NCI-H1105 (cell line): ENCODE measurements around the gene ADRA2C.

Experiments
- DNase-seq: peaks from one replicate; lab custom pipeline; 2025; lab: John Stamatoyannopoulos, UW

Gene ADRA2C

GRCh38 chr4:3733195-3733594, 33.0 kb upstream of the ADRA2C start:
- no peak for DNase-seq

GRCh38 chr4:3735196-3735595, 31.0 kb upstream of the ADRA2C start:
- DNase-seq, result no peak

GRCh38 chr4:3736290-3736689, 29.9 kb upstream of the ADRA2C start:
- DNase-seq, result no peak

- DNase-seq, result no peak
Observed at GRCh38 chr4:3736806-3737205, 29.4 kb upstream of the ADRA2C start.

- no peak for DNase-seq
Observed at GRCh38 chr4:3739577-3739976, 26.6 kb upstream of the ADRA2C start.

- DNase-seq, result no peak
Observed at GRCh38 chr4:3740256-3740655, 25.9 kb upstream of the ADRA2C start.

- no peak for DNase-seq
Observed at GRCh38 chr4:3741217-3742011, 24.8 kb upstream of the ADRA2C start.

GRCh38 chr4:3742610-3743009, 23.6 kb upstream of the ADRA2C start:
- no peak for DNase-seq

GRCh38 chr4:3744232-3744631, 22.0 kb upstream of the ADRA2C start:
- DNase-seq, result no peak

GRCh38 chr4:3744901-3745300, 21.3 kb upstream of the ADRA2C start:
- DNase-seq, result no peak

- DNase-seq, result no peak
Observed at GRCh38 chr4:3745886-3746656, 20.1 kb upstream of the ADRA2C start.

GRCh38 chr4:3746701-3747580, 19.2 kb upstream of the ADRA2C start:
- DNase-seq, result no peak

- DNase-seq, result no peak
Observed at GRCh38 chr4:3747581-3747904, 18.6 kb upstream of the ADRA2C start.

GRCh38 chr4:3748136-3748898, 17.9 kb upstream of the ADRA2C start:
- no peak for DNase-seq

- no peak for DNase-seq
Observed at GRCh38 chr4:3749081-3749480, 17.1 kb upstream of the ADRA2C start.

GRCh38 chr4:3750334-3750733, 15.9 kb upstream of the ADRA2C start:
- DNase-seq, result no peak

GRCh38 chr4:3752022-3752421, 14.2 kb upstream of the ADRA2C start:
- no peak for DNase-seq

- no peak for DNase-seq
Observed at GRCh38 chr4:3753726-3754412, 12.3 kb upstream of the ADRA2C start.

- DNase-seq, result no peak
Observed at GRCh38 chr4:3756343-3757059, 9.7 kb upstream of the ADRA2C start.

- DNase-seq, result no peak
Observed at GRCh38 chr4:3759236-3759635, 6.9 kb upstream of the ADRA2C start.

GRCh38 chr4:3760346-3760745, 5.8 kb upstream of the ADRA2C start:
- no peak for DNase-seq
